ENCODE data around the gene USP2.

- TF ChIP-seq GATA3 (IDR thresholded peaks at IDR 0.05; ENCODE audit: low read depth, low read length) (no peak), GATA2 (IDR thresholded peaks at IDR 0.05; ENCODE audit: low read depth, low read length) (no peak)
These were observed 71.4 kb downstream of the USP2 start for GRCh38 chr11:119309953-119310681.
